Neural cell (in vitro differentiated cells): ENCODE results near the gene TRABD2B. TPM values are rescaled to one million over a fixed set of nuclear protein-coding genes. Genes with fewer than 3 reads are reported as not detected.

Experiments used
- H2AFZ ChIP-seq: fragments of 200-600, 300-800 bp; sonication (generic), shearing (Covaris generic); 2 replicates; pipeline ENCODE4 v1.6.0; 2014; ENCODE audit warnings: low read depth, mild to moderate bottlenecking, antibody characterized with exemption, low read length, moderate library complexity
- H3F3A ChIP-seq: fragments of 200-600 bp; shearing (Covaris generic); 2 replicates; pipeline ENCODE4 v1.6.1; 2016; ENCODE audit warnings: mild to moderate bottlenecking, moderate library complexity, mixed read lengths, antibody characterized with exemption, low read length; ENCODE audit not compliant: insufficient read depth, poor library complexity, severe bottlenecking
- H3K27ac ChIP-seq: fragments of 200-600, 300-800 bp; sonication (generic), shearing (Covaris generic); 2 replicates; pipeline ENCODE4 v1.5.1; 2014; ENCODE audit warnings: mild to moderate bottlenecking, low read length, moderate library complexity
- H3K27me3 ChIP-seq: fragments of 300-800, 200-600 bp; sonication (generic), shearing (Covaris generic); 2 replicates; pipeline ENCODE4 v1.6.0; 2014; ENCODE audit warnings: mild to moderate bottlenecking, low read depth, low read length, moderate library complexity; ENCODE audit not compliant: insufficient read depth
- H3K36me3 ChIP-seq: fragments of 300-800, 200-600 bp; sonication (generic), shearing (Covaris generic); 2 replicates; pipeline ENCODE4 v1.5.1; 2014; ENCODE audit warnings: mild to moderate bottlenecking, antibody characterized with exemption, low read length, moderate library complexity; ENCODE audit not compliant: insufficient read depth
- H3K4me2 ChIP-seq: fragments of 300-800, 200-600 bp; sonication (generic), shearing (Covaris generic); 2 replicates; pipeline ENCODE4 v1.6.0; 2014; ENCODE audit warnings: mild to moderate bottlenecking, low read length
- H3K4me3 ChIP-seq: fragments of 300-800, 200-600 bp; sonication (generic), shearing (Covaris generic); 2 replicates; pipeline ENCODE4 v1.5.1; 2014; ENCODE audit warnings: mild to moderate bottlenecking, low read length, moderate library complexity
- H3K79me2 ChIP-seq: fragments of 200-600 bp; shearing (Covaris generic); replicated peaks from 2 replicates; pipeline ENCODE4 v1.6.0; 2014; ENCODE audit warnings: mild to moderate bottlenecking, low read length, moderate library complexity; ENCODE audit not compliant: insufficient read depth
- H3K9ac ChIP-seq: fragments of 300-800, 200-600 bp; sonication (generic), shearing (Covaris generic); 2 replicates; pipeline ENCODE4 v1.6.1; 2016; ENCODE audit warnings: mild to moderate bottlenecking, low read length, mixed read lengths
- H3K9me2 ChIP-seq: fragments of 200-600 bp; shearing (Covaris generic); 2 replicates; pipeline ENCODE4 v1.6.1; 2016; ENCODE audit warnings: mild to moderate bottlenecking, low read length, mixed read lengths; ENCODE audit not compliant: insufficient read depth
- H3K9me3 ChIP-seq: fragments of 200-600, 300-800 bp; sonication (generic), shearing (Covaris generic); 2 replicates; pipeline ENCODE4 v1.6.1; 2016; ENCODE audit warnings: mild to moderate bottlenecking, mixed run types, low read length, moderate library complexity, mixed read lengths
- H4K20me1 ChIP-seq: fragments of 200-600 bp; shearing (Covaris generic); 2 replicates; pipeline ENCODE4 v1.6.1; 2016; ENCODE audit warnings: mild to moderate bottlenecking, mixed run types; ENCODE audit not compliant: insufficient read depth
- EP300 ChIP-seq: fragments of 450-650 bp; conservative IDR thresholded peaks from 2 replicates; pipeline ENCODE4 v1.6.1; 2014; ENCODE audit warnings: antibody characterized with exemption, mild to moderate bottlenecking, moderate library complexity; ENCODE audit not compliant: poor library complexity, severe bottlenecking
- EZH2 ChIP-seq: fragments of 200-600, 300-800 bp; shearing (Covaris generic), sonication (generic); IDR thresholded peaks from 2 replicates; pipeline ENCODE4 v1.6.1; 2014; ENCODE audit warnings: antibody characterized with exemption, low read length, borderline replicate concordance, mild to moderate bottlenecking; ENCODE audit not compliant: insufficient read depth, poor library complexity, severe bottlenecking
- MXI1 ChIP-seq: fragments of 450-650 bp; conservative IDR thresholded peaks from 2 replicates; pipeline ENCODE4 v1.6.1; 2014; ENCODE audit warnings: antibody characterized with exemption, mild to moderate bottlenecking; ENCODE audit not compliant: poor library complexity, severe bottlenecking
- POLR2AphosphoS5 ChIP-seq: IDR thresholded peaks from 2 replicates; pipeline ENCODE4 v1.6.1; 2012
- RAD21 ChIP-seq: fragments of 450-650 bp; conservative IDR thresholded peaks from 2 replicates; pipeline ENCODE4 v1.6.1; 2014; ENCODE audit warnings: antibody characterized with exemption, mild to moderate bottlenecking, moderate library complexity
- SMC3 ChIP-seq: fragments of 450-650 bp; conservative IDR thresholded peaks from 2 replicates; pipeline ENCODE4 v1.6.1; 2014; ENCODE audit warnings: antibody characterized with exemption, mild to moderate bottlenecking, moderate library complexity; ENCODE audit not compliant: poor library complexity
- TAF1 ChIP-seq: IDR thresholded peaks from 2 replicates; pipeline ENCODE4 v1.6.1; 2012; ENCODE audit warnings: low read depth
- polyA plus RNA-seq: library from polyadenylated mRNA; depleted of rRNA; stranded (reverse); fragments of >200 nt; gene quantifications from 2 replicates; pipeline ENCODE4 v1.2.3, GENCODE V29; 2014
- TF ChIP-seq, protein P1 (sequence below): IDR thresholded peaks from 2 replicates; pipeline ENCODE4 v1.6.1; 2012; ENCODE audit warnings: borderline replicate concordance

TRABD2B gene
- polyA plus RNA-seq, 1 donor from 2014 or later, result 0.02 TPM

DNA sequence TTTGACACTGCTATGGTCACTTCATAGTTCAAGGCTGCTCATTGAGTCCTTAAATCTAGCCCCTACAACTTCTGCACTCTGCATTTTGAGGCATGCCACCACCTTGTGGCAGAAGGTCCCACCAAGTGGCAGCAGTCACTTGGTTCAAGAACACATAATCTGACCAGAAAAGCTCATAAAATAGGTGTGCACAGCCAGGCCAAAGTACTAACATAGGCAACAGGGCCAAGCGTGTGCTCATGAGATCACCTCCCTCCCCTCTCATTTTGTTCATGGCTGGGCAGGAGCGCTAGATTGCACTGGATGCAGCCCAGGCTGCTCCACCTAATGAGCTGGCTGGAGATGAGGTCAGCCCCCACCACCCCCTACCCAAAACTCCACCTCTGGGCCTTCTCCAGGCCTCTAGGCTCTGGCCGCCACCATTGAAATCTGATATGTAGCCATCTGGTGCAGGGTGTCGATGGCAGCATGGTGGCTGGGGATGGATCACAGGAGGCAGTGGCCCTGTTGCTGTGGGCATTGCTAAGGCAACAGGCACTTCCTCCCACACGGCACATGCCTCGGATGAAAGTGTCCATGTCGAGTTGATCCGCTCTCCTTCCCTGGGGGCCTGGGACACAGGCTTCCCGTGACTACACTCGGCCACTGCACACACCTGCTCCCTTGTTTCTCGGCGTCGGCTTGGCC, 193.2 kb downstream of the TRABD2B start:
- Histone ChIP-seq H3K4me3 (no peak overlapping the region), H3K9me2 (no peaks in the 10 kb centered on the region), H2AFZ (no peak overlapping the region), H3K79me2 (no peaks in the 10 kb centered on the region), H3K27me3 (no peaks in the 10 kb centered on the region), H3K36me3 (no peaks in the 10 kb centered on the region), H3K9ac (no peak overlapping the region), H3K4me2 (no peak overlapping the region), H4K20me1 (no peaks in the 10 kb centered on the region), H3K9me3 (no peaks in the 10 kb centered on the region), H3F3A (no peaks in the 10 kb centered on the region), H3K27ac (no peak overlapping the region)
- TF ChIP-seq SMC3 (no peak), TAF1 (no peak), EP300 (no peak), MXI1 (no peak), RAD21 (no peak), POLR2AphosphoS5 (no peak)
- TF ChIP-seq, protein P1, sequence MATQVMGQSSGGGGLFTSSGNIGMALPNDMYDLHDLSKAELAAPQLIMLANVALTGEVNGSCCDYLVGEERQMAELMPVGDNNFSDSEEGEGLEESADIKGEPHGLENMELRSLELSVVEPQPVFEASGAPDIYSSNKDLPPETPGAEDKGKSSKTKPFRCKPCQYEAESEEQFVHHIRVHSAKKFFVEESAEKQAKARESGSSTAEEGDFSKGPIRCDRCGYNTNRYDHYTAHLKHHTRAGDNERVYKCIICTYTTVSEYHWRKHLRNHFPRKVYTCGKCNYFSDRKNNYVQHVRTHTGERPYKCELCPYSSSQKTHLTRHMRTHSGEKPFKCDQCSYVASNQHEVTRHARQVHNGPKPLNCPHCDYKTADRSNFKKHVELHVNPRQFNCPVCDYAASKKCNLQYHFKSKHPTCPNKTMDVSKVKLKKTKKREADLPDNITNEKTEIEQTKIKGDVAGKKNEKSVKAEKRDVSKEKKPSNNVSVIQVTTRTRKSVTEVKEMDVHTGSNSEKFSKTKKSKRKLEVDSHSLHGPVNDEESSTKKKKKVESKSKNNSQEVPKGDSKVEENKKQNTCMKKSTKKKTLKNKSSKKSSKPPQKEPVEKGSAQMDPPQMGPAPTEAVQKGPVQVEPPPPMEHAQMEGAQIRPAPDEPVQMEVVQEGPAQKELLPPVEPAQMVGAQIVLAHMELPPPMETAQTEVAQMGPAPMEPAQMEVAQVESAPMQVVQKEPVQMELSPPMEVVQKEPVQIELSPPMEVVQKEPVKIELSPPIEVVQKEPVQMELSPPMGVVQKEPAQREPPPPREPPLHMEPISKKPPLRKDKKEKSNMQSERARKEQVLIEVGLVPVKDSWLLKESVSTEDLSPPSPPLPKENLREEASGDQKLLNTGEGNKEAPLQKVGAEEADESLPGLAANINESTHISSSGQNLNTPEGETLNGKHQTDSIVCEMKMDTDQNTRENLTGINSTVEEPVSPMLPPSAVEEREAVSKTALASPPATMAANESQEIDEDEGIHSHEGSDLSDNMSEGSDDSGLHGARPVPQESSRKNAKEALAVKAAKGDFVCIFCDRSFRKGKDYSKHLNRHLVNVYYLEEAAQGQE, result no peak

DNA sequence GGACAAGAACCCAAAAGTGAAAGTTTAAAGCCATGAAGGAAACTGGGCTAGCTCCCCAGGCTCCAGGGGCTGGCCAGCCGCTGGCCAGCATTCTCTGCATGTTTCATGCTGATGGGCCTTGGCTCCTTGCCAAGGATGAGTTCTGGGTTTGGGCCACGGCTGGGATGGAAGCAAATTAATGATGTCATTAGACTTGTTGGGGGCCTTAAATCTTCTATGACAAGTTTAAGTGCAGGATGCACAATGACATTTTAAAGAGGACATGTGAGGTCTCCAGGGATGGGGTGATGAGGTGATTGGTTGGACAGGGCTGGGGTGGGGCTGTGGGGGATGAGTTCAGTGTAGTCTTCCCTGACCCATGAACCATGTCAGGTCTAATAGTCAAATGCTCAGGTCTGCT, 199.6 kb downstream of the TRABD2B start:
- Histone ChIP-seq H4K20me1 (no peaks in the 10 kb centered on the region), H3K27me3 (no peaks in the 10 kb centered on the region), H2AFZ (no peak overlapping the region), H3K4me3 (no peak overlapping the region), H3K79me2 (no peaks in the 10 kb centered on the region), H3K36me3 (no peaks in the 10 kb centered on the region), H3K9me3 (no peaks in the 10 kb centered on the region), H3K9ac (no peak overlapping the region), H3K4me2 (no peak overlapping the region), H3K9me2 (no peaks in the 10 kb centered on the region), H3F3A (no peaks in the 10 kb centered on the region), H3K27ac (no peak overlapping the region)
- no peak for TF ChIP-seq EZH2
- TF ChIP-seq POLR2AphosphoS5, result no peak
- no peak for TF ChIP-seq MXI1
- TF ChIP-seq, protein P1, result no peak
